ENCODE measurements around the gene RRAGD.

- TF ChIP-seq POLR2A (IDR thresholded peaks at IDR 0.05) (no peak), CTCF (IDR thresholded peaks at IDR 0.05) (no peak)
Measured at GRCh38 chr6:89321131-89321970, 90.7 kb downstream of the RRAGD start.
